ENCODE data around the gene BMERB1.
"Not testable (repeated sequence)": the region's sequence is repeated elsewhere in the genome, so short reads cannot be mapped to it uniquely, and the experiment has no call there.

Gene BMERB1

GRCh38 chr16:15457958-15458357 is 23.6 kb downstream of the BMERB1 start:
- Histone ChIP-seq H3K9me3 (no peaks in the 10 kb centered on the region), H3K4me3 (no peak overlapping the region), H3K36me3 (replicated peaks) (no peaks in the 10 kb centered on the region), H3K4me1 (no peaks in the 10 kb centered on the region), H3K27me3 (ENCODE audit: low read depth) (peaks cover 2% of the 10 kb centered on the region; the same call in 1 of the 2 replicates)
- in situ Hi-C loops (cut with MboI; ENCODE audit: low sequenced_read_pairs), result no loop called here
- DNase-seq (ENCODE audit: low spot score in 2 of 2), result no peak

DNA sequence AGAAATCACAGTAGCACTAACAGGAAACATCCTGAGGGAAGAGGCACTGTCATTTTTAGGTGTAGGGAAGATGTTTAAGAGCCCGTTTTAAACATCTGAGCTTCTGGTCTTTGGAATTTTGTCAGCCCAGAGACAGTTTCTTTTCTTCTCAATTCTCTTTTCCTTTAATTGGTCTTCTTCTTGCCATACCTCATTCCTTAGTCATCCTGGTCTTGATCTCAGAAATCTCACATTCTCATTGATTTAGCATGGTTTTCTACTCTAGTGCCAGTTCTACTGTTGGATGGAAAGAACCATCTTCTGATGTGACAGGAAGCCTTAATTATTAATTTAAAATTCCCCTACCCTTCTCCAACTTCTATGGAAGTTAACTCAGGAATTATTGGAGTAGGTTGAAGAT is 25.4 kb downstream of the BMERB1 start:
- Histone ChIP-seq H3K9me3 (no peaks in the 10 kb centered on the region), H3K27me3 (ENCODE audit: low read depth) (peaks cover 2% of the 10 kb centered on the region; the same call in 1 of the 2 replicates), H3K4me3 (no peak overlapping the region), H3K36me3 (replicated peaks) (no peaks in the 10 kb centered on the region), H3K4me1 (no peaks in the 10 kb centered on the region)
- DNase-seq (ENCODE audit: low spot score in 2 of 2), result no peak
- in situ Hi-C loops (cut with MboI; ENCODE audit: low sequenced_read_pairs), result no loop called here

GRCh38 chr16:15460601-15461000 is 26.2 kb downstream of the BMERB1 start:
- DNase-seq (ENCODE audit: low spot score in 2 of 2), result no peak
- no peaks in the 10 kb centered on the region for H3K9me3 ChIP-seq
- peaks cover 2% of the 10 kb centered on the region; the same call in 1 of the 2 replicates for H3K27me3 ChIP-seq (ENCODE audit: low read depth)
- no peak overlapping the region for H3K4me3 ChIP-seq
- in situ Hi-C loops (cut with MboI; ENCODE audit: low sequenced_read_pairs), result no loop called here
- no peaks in the 10 kb centered on the region for H3K4me1 ChIP-seq
- no peaks in the 10 kb centered on the region for H3K36me3 ChIP-seq (replicated peaks)

DNA sequence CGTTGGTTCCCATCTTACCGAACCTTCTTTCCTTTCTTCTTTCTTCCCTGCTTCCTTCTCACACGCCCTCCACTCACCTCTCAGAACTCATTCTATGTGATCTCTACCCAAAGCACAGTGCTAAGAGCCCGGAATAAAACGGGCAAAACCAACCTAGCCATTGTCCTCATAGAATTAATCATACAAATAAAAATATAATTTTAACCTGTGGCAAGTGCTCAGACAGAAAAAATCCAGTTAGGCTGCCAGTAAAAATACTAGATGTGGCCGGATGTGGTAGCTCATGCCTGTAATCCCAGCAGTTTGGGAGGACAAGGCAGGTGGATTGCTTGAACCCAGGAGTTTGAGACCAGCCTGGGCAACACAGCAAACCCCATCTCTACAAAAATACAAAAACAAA is 27.0 kb downstream of the BMERB1 start:
- in situ Hi-C loops (cut with MboI; ENCODE audit: low sequenced_read_pairs), result no loop called here
- H3K27me3 ChIP-seq (ENCODE audit: low read depth), result peaks cover 2% of the 10 kb centered on the region; the same call in 1 of the 2 replicates
- no peak overlapping the region for H3K4me3 ChIP-seq
- H3K4me1 ChIP-seq, result no peaks in the 10 kb centered on the region
- H3K9me3 ChIP-seq, result no peaks in the 10 kb centered on the region
- H3K36me3 ChIP-seq (replicated peaks), result no peaks in the 10 kb centered on the region
- DNase-seq (ENCODE audit: low spot score in 2 of 2), result no peak

GRCh38 chr16:15464401-15465186 is 30.2 kb downstream of the BMERB1 start:
- no peak for DNase-seq (ENCODE audit: low spot score in 2 of 2)
- in situ Hi-C loops (cut with MboI; ENCODE audit: low sequenced_read_pairs), result no loop called here
- no peaks in the 10 kb centered on the region for H3K36me3 ChIP-seq (replicated peaks)
- peaks cover 2% of the 10 kb centered on the region; the same call in 1 of the 2 replicates for H3K27me3 ChIP-seq (ENCODE audit: low read depth)
- H3K9me3 ChIP-seq, result no peaks in the 10 kb centered on the region
- H3K4me3 ChIP-seq, result no peak overlapping the region
- no peaks in the 10 kb centered on the region for H3K4me1 ChIP-seq

DNA sequence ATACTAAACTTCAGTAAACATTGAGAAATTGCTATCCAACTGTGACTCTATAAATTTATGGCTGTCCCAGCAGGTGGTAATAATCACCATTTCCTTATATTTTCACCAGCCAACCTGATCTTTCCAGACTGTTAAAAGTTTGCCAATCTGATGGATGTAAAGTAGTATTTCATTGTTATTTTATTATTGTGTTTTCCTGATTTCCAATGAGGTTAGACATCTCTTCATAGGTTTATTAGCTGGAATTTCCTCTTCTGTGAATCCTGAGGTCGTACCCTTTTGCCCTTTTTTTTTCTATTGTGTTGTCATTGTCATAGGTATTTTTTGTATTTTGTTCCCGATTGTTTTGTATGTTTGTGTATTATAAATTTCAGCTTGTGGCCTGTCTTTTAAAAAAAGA is 31.7 kb downstream of the BMERB1 start:
- peaks cover under 1% of the 10 kb centered on the region; the same call in 1 of the 2 replicates for H3K27me3 ChIP-seq (ENCODE audit: low read depth)
- no peak overlapping the region for H3K4me3 ChIP-seq
- no peaks in the 10 kb centered on the region for H3K36me3 ChIP-seq (replicated peaks)
- DNase-seq (ENCODE audit: low spot score in 2 of 2), result no peak
- 0 out of 2 replicates have a peak, but pooled peaks cover 4% of the 10 kb centered on the region for H3K9me3 ChIP-seq
- H3K4me1 ChIP-seq, result no peaks in the 10 kb centered on the region
- in situ Hi-C loops (cut with MboI; ENCODE audit: low sequenced_read_pairs), result no loop called here

DNA sequence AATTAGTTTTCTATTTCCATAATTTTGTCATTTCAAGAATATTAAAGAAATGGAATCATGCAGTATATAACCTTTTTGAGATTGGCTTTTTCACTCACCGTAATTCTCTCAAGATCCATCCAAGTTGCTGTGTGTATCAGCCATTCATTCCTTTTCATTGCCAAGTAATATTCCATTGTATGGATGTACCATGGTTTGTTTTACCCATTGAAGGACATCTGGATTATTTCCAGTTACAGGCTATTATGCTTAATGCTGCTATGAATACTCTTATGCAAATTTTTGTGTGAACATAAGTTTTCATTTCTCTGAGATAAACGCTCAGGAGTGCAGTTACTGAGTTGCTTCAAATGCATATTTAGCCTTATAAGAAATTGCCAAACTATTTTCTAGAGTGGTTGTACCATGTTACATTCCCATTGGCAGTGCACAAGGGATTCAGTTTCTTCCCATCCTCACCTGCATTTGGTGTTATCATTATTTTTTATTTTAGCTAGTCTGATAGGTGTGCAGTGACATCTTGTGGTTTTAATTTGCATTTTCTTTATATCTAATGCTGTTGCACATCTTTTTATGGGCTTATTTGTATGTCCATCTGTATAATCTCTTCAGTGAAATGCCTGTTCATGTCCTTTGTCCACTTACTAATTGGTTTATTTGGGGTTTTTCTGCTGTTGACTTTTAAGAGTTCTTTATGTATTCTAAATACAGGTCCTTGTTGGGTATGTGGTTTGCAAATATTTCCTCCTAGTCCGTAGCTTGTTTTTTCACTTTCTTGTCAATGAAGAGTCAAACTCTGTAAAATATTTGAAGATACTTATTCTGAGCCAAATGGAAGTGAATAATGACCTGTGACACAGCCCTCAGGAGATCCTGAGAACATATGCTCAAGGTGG is 32.7 kb downstream of the BMERB1 start:
- Histone ChIP-seq H3K4me3 (no peak overlapping the region), H3K27me3 (ENCODE audit: low read depth) (peaks cover 3% of the 10 kb centered on the region; the same call in 1 of the 2 replicates), H3K4me1 (no peaks in the 10 kb centered on the region), H3K36me3 (replicated peaks) (no peaks in the 10 kb centered on the region), H3K9me3 (0 out of 2 replicates have a peak, but pooled peaks cover 4% of the 10 kb centered on the region)
- in situ Hi-C loops (cut with MboI; ENCODE audit: low sequenced_read_pairs), result no loop called here
- DNase-seq (ENCODE audit: low spot score in 2 of 2), result no peak

DNA sequence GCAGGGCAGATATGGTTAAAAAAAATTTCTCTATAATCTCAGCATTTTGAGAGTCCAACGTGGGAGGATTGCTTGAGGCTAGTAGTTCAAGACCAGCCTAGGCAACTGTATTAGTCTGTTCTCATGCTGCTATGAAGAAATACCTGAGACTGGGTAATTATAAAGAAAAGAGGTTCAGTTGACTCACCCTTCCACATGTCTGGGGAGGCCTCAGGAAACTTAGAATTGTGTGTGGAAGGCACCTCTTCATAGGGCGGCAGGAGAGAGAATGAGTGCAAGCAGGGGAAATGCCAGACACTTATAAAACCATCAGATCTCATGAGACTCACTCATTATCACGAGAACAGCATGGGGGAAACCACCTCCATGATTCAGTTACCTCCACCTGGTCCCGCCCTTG is 42.6 kb downstream of the BMERB1 start:
- not testable (repeated sequence) for H3K36me3 ChIP-seq (replicated peaks); H3K4me3 ChIP-seq; H3K9me3 ChIP-seq; H3K4me1 ChIP-seq; DNase-seq (ENCODE audit: low spot score in 2 of 2); H3K27me3 ChIP-seq (ENCODE audit: low read depth)
- in situ Hi-C loops (cut with MboI; ENCODE audit: low sequenced_read_pairs), result loop anchor here (25.0 kb wide), 1 partner anchor 110 kb away; no protein-coding TSS in a partner anchor

DNA sequence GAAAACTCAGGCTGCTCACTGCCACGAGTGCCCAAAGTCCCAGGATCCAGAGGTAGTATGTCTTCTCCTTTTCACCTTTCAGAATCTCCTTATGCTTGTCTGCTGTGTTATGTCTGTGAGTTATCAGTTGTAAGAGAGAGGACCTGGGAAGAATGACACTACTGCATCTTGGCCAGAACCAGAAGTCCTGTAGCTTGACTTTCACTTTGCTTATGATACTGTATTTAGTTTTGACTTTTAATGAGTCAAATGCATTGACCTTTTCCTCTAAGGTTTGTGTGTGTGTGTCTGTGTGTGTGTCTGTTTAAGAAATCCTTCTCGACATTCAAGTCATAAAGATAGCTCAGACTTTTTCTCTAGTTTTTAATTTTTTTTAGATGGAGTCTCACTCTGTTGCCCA is 43.4 kb downstream of the BMERB1 start:
- H3K9me3 ChIP-seq, result no peaks in the 10 kb centered on the region
- H3K36me3 ChIP-seq (replicated peaks), result no peaks in the 10 kb centered on the region
- in situ Hi-C loops (cut with MboI; ENCODE audit: low sequenced_read_pairs), result loop anchor here (25.0 kb wide), 1 partner anchor 109 kb away; no protein-coding TSS in a partner anchor
- no peaks in the 10 kb centered on the region for H3K27me3 ChIP-seq (ENCODE audit: low read depth)
- H3K4me3 ChIP-seq, result no peak overlapping the region
- H3K4me1 ChIP-seq, result no peaks in the 10 kb centered on the region
- no peak for DNase-seq (ENCODE audit: low spot score in 2 of 2)

GRCh38 chr16:15482068-15482747 is 47.8 kb downstream of the BMERB1 start:
- Histone ChIP-seq H3K9me3 (no peaks in the 10 kb centered on the region), H3K4me3 (no peak overlapping the region), H3K27me3 (ENCODE audit: low read depth) (no peaks in the 10 kb centered on the region), H3K36me3 (replicated peaks) (no peaks in the 10 kb centered on the region), H3K4me1 (no peaks in the 10 kb centered on the region)
- peak in 1 of 2 experiments; percentile 11 for DNase-seq (ENCODE audit: low spot score in 2 of 2)
- in situ Hi-C loops (cut with MboI; ENCODE audit: low sequenced_read_pairs), result loop anchor here (25.0 kb wide), 1 partner anchor 105 kb away; no protein-coding TSS in a partner anchor

DNA sequence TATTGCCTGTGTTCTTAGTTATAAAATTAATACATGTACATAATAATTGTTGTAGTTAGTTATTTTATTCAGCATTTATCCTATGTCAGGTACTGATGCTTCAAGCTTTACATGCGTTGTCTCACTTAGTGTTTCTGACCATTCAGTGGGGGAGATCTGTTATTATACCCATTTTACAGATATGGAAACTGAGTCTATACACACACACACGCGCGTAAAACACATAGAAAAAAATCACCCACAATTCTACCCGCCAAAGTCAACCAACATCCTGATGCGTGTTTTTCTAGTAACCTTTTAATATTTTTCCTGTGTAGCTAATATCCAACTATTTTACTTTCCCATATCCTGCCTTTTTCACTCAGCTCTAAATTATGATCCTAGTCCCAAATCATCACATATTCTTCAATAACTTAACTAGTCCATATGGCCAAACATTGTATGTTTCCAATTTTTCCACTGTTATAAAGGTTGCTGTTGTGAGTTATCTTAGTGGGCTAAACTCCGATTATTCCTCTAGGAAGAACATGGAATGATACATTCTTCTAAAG is 48.4 kb downstream of the BMERB1 start:
- Histone ChIP-seq H3K27me3 (ENCODE audit: low read depth) (no peaks in the 10 kb centered on the region), H3K9me3 (no peaks in the 10 kb centered on the region), H3K36me3 (replicated peaks) (no peaks in the 10 kb centered on the region), H3K4me3 (no peak overlapping the region), H3K4me1 (no peaks in the 10 kb centered on the region)
- DNase-seq (ENCODE audit: low spot score in 2 of 2), result no peak
- in situ Hi-C loops (cut with MboI; ENCODE audit: low sequenced_read_pairs), result loop anchor here (25.0 kb wide), 1 partner anchor 104 kb away; no protein-coding TSS in a partner anchor

DNA sequence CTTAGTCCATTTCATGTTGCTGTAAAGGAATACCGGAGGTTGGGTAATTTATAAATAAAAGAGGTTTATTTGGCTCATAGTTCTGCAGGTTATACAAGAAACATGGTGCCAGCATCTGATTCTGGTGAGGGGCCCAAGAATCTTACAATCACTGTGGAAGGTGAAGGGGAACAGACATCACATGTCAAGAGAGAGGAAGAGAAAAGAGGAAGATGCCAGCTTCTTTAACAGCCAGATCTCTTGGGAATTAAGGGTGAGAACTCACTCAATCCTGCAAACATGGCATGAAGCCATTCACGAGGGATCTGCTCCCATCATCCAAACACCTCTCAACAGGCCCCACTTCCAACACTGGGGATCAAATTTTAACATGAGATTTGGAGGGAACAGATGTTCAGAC is 49.5 kb downstream of the BMERB1 start:
- in situ Hi-C loops (cut with MboI; ENCODE audit: low sequenced_read_pairs), result loop anchor here (25.0 kb wide), 1 partner anchor 103 kb away; no protein-coding TSS in a partner anchor
- no peak overlapping the region for H3K4me3 ChIP-seq
- no peaks in the 10 kb centered on the region for H3K9me3 ChIP-seq
- DNase-seq (ENCODE audit: low spot score in 2 of 2), result no peak
- H3K27me3 ChIP-seq (ENCODE audit: low read depth), result no peaks in the 10 kb centered on the region
- no peaks in the 10 kb centered on the region for H3K36me3 ChIP-seq (replicated peaks)
- no peaks in the 10 kb centered on the region for H3K4me1 ChIP-seq

GRCh38 chr16:15484662-15485061 is 50.3 kb downstream of the BMERB1 start:
- Histone ChIP-seq H3K4me3 (no peak overlapping the region), H3K4me1 (no peaks in the 10 kb centered on the region), H3K9me3 (no peaks in the 10 kb centered on the region), H3K36me3 (replicated peaks) (no peaks in the 10 kb centered on the region), H3K27me3 (ENCODE audit: low read depth) (no peaks in the 10 kb centered on the region)
- in situ Hi-C loops (cut with MboI; ENCODE audit: low sequenced_read_pairs), result loop anchor here (25.0 kb wide), 1 partner anchor 103 kb away; no protein-coding TSS in a partner anchor
- DNase-seq (ENCODE audit: low spot score in 2 of 2), result no peak
